Right forelimb (tissue), 1 donor: ENCODE measurements around the gene CHTF8.
A peak's percentile ranks its signal among the peaks of the same experiment; 100 is the strongest.
"Not testable (repeated sequence)": the region's sequence is repeated elsewhere in the genome, so short reads cannot be mapped to it uniquely, and the experiment has no call there.

Source experiments
- DNase-seq: peaks from one replicate; pipeline ENCODE4 v3.0.0-alpha.2; 2018

Gene CHTF8, protein sequence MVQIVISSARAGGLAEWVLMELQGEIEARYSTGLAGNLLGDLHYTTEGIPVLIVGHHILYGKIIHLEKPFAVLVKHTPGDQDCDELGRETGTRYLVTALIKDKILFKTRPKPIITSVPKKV

DNA sequence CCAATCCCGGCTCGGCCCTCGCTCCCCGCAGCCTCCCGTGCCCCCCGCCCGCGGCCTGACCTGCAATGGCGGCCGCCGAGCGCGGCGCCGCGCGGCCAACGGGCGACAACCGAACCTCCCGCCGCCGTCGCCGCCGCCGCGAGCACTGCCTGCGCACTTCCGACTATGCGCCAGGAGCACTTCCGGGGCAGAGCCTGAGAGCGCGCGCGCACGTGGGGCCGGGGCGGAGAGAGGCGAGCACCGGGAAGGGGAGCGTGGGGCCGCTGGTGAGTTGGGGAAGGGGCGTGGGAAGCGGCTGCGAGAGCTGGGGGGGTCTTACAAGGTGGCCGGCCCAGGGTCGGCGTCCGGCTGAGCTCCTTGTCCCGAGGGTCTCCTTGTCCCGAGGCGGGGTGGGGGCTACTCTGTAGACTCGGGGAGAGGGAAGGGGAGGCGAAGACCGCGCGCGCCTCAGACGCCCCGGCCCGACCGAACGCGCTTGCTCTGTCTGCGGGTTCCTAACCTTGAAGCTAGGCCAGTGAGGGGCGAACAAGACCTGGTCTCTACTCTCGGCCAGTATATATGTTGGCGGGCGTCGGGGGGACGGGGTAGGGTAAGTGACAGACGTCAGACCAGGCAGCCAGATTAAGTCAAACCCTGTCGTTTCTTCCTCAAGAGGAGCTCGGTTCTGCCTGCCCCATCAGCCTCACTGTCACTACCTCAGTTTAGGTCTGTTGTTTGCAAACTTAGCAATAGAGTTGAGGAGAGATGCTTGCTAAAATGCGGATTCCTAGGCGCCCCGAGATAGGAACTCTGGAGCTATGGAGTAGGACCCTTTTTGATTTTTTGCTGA is at the start of gene CHTF8, which contains the start of gene UTP4:
TSS of gene CHTF8 (minus strand) at position 165 of the 829 bp plus-strand sequence. CDS start 11,130 bp downstream, outside the sequence.
TSS of gene UTP4 (plus strand) at position 226 of the 829 bp plus-strand sequence. CDS start 811 bp downstream, outside the sequence.
- peak; percentile 93 for DNase-seq

DNA sequence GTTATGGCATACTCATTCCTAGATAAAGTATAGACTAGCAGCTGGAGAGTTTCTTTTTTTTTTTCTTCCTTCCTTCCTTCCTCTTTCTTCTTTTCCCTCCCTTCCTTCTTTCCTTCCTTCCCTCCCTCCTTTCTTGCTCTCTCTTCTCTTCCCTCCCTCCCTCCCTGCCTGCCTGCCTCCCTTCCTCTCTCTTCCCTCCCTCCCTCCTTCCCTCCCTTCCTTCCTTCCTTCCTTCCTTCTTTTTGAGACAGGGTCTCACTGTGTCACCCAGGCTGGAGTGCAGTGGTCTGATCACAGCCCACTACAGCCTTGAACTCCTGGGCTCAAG is 47.6 kb upstream of the CHTF8 start:
- DNase-seq, result no peak

DNA sequence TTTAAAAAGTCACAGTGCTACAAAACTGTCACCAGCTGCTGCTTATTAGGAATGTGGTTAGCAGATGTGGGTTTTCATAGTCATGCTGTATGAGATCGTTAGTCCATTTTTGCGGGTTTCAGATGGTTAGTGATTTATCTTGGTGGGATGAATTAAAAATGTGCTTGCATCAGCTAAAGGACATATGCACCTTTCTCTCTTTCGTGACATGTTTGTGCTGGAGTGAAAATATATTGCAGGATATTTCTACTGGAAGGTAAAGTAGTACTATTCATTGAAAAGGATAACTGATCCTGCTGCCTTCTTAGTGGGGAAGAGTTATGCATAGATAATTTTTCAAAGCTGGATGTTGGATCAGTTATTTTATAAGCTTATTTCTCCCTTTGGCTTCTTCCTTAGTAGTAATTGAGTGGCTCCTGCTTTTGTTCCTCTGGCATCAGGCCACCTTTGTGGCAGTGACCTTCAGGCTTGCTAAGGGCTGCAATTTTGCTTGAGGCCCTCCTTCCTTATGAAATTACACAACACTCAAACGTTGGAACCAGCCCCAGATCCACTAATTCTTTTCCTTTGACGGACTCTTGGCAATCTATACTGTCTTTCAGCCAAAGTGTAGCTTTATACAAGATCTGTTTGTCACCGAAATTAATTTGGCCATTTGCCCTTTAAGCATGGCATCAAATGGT is 47.1 kb upstream of the CHTF8 start:
- DNase-seq, result peak; percentile 68

DNA sequence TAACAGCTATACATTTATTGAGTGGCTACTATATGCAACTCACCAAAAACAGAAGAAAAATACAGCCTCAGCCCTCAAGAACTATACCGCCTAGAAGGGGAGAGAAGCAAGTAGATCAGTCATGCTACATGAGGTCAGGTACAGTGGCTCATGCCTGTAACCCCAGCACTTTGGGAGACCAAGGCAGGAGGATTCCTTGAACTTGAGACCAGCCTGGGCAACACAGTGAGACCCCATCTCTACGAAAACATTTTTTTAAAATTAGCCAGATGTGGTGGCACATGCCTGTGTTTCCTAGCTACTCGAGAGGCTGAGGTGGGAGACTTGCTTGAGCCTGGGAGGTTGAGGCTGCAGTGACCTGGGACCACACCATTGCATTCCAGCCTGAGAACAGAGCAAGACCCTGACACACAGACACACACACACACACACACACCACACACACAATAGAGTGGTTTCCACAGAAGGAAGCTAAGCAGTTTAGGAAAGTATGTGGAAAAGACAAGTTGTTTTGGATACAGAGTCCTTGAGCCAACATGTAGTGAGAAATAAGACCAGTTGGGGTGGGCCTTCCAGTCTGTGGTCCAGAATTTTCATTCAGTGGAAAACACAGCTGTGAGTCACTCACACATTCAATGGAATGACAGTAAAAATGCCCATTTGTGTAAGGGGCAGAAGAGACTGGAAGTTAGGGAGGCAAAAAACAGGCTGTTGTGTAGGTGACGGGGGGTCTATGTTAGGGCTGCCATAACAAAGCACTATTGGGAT is 43.8 kb upstream of the CHTF8 start:
- DNase-seq, result no peak

DNA sequence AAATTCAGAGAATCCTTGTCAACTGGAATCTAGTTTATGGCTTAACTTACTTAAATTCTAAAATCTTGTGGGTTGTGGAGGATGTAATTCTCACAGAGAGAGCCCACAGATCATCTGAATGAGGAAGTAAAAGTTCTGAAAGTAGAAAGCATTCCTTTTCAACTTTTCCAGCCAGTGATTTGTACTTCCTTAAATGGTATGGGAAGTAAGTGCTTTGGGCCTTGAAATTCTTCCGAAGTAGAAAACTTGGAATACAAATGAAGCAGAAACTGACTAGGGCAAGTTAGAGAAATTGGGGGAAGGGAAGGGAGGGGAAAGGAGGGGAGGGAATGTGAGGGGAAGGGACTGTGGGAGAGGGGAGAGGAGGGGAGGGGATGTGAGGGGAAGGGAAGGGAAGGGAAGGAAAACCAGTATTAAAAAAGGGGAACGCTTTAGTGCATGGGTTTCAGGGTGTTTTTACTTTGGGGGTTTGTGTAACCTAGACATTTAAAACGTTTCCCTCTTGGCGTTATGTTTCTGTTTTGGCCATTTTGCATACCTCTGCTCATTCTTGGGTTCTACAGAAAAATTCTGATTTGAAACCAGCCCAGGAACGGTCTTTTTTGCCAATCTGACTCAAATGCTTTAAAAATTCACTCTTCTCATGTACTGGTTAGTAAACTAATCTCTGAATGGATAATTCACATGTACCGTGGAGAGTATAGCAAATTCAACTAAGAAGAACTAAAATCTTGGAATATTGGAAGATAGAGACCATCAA is 39.1 kb upstream of the CHTF8 start:
- no peak for DNase-seq

DNA sequence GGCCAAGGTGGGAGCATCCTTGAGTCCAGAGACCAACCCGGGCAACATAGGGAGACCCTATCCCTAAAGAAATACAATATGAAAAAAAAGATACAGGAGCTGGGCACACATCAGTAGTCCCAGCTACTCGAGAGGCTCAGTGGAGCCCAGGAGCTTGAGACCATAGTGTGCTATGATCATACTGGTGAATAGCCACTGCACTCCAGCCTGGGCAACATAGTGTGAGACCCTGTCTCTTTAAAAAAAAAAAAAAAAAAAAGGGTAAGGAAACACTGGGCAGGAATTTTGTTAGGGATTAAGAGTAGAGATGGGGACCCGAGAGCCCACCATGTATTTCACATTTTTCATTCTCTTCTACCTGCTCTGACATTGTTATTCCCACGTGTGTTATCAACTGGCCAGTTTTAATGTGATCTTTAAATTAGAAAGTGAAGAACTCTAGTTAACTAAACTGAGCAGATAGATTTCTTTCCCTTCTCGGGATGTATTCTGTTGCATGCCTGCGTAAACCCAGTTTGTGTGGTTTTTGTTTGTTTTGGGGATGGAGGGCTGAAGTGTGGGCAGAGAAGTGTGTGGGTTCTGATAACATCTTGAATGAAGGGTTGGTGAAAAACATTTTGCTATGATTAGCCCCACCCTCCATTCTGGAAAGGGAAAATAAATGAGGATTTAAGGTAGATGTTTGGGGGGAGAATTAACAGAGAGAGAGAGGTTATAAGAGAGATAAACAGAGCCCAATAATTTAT is 37.4 kb upstream of the CHTF8 start:
- no peak for DNase-seq

DNA sequence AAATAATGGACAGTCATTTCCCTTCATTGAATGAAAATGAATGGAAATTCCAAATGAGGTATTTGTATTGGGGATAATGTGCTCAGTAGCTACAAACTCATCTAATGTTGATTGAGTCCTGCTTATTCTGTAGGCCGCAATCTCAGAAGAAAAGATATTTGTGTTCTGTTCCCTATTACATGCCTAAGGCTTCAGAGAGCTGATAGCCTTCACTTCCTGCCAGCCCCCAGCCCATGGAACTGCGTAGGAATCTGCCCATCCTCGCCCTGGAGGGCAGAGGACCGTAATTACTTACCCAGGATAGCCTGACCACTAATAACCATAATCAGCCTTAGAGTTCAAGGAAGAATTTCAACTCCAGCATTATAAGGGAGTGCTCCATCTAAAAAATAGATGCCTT is 36.7 kb upstream of the CHTF8 start:
- DNase-seq, result no peak

DNA sequence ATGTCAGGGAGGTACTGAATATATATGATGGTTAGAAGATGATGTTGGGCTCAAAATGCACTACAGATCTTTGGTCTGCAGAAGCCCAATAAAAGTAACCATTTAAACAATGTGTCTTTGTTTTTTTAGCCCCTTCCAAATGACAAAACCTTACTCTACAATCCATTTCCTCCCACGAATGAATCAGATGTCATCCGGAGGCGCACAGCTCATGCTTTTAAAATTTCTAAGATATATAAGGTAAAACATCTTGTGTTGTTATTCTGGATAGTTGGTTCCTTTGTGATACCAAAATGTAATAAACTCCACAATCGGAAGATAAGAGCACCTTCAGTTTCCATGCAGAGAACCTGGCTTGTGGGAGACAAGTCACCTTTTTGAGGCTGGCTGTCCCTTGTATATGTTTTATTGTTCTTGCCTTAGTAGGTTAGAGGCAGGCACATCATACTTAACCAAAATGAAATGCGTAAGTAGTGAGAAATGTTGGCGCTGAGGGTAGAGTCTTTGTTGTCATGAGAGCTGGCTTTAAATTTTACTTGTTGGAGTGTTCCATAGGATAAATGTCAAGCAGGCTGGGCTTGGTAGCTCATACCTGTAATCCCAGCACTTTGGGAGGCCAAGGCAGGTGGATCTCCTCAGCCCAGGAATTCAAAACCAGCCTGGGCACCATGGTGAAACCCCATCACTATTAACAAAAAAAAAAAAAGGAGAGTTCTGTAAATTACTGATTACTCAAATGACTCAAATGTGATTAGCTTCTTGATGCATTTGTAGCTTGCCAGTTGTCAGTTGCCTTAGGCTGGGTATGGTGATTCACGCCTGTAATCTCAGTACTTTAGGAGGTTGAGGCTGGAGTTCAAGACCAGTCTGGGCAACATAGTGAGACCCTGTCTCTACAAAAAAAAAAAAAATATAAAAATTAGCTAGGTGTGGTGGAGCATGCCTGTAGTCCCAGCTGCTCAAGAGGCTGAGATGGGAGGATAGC is 34.9 kb upstream of the CHTF8 start:
- DNase-seq, result no peak

DNA sequence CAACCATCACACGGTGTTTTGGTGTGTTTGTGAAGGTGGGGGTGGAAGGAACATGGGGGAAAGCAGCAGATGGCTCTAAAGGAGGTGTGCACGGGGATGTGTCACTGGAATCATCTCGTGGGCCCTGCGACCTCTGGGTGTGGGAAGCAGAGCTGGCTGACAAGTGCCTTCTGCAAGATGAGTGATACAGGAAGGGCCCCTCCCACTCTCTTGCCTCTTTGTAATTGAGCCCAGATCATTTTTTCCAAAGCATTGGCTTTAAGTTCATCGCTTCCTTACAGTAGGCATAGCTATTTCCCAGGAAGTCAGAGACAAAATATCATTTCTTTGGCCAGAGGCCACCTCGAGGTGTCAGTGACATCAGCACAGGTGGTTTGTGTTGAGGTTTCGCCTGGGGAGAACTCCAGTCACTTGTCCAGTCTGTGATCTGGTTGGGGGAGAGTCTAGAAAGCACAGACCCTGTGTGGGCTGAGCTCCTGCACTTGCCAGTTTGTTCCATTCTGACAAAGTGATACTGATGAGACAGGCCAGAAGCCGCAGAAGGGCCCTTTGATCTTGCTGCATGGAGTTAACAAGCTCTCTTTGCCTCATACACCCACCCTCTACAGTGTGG is 33.9 kb upstream of the CHTF8 start:
- DNase-seq, result no peak

DNA sequence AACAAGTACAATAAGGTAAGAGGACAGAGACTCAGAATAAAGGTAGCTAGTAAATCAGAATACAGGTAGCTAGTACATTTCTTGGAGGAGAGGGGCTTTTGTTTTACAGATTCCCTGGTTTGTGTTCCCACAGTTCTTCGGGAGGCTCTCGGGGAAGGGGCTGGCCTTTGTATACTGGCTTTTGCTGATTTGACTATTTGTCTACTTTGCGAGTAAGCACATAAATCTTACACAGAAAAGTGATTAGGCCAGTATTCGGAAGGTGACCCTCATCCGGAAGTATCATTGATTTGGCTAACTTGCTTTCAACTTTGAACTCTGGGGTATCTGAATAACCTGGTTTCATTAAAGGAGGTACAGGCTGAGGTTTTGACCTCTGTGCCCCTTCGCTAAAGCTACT is 33.2 kb upstream of the CHTF8 start:
- no peak for DNase-seq

DNA sequence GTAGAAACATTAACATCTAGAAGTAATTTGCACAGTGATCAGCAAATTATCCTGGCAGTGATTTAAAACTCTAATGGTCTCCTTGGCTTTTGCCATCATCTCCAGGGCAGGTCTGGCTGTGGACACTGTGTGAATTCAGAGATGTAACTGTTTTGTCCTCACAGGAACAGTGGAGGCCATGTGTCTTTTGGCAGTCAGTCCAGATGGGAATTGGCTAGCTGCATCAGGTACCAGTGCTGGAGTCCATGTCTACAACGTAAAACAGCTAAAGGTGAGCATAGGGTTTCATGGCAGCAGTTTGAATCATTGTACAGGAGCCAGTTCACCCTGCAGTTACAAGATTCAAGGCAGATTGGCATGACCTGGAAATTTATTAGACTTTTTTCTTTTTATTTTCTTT is 27.8 kb upstream of the CHTF8 start:
- no peak for DNase-seq

DNA sequence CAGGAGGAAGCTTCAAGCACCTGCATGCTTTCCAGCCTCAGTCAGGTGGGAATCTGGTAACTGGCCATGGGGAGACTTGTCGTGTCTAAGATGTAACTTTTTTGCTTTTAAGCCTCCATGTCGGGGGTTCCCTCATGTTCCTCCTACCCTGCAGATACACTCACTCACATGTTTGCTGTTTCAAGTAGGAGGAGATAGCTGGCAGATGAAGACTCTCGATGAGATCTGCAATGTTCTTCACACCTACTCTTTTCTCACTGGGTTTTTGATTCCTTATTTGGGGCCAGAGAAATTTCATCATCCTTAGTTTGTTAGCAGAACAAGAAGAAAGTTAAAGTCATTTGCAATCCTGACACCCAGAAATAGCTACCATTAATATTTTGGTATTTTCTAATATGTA is 24.8 kb upstream of the CHTF8 start:
- no peak for DNase-seq

DNA sequence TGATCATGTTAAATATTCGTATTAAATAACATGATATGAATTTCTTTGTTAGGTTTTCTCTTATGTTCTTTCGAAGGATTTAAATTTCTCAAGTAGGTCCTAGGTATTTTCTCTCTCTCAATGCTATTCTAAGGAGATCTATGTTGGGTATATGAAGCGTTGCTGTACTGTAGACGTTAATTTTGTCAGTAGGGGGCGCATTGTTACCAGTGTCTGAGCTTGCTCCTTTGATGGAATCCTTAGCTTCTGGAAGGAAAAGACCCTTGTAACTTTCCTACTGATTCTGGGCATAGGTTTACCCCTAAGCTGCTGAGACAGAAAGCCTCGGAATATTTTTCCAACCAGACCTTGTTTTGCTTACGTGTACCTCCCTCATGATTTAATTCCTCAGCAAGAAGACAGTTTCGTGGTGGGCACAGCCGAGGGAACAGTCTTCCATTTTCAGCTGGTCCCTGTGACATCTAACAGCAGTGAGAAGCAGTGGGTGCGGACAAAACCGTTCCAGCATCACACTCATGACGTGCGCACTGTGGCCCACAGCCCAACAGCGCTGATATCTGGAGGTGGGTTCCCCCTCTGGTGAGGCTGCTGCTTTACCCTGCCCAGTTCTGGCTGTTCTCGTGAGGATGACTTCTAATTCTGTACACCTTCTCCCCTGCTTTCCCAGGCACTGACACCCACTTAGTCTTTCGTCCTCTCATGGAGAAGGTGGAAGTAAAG is 17.9 kb upstream of the CHTF8 start:
- peak; percentile 54 for DNase-seq

DNA sequence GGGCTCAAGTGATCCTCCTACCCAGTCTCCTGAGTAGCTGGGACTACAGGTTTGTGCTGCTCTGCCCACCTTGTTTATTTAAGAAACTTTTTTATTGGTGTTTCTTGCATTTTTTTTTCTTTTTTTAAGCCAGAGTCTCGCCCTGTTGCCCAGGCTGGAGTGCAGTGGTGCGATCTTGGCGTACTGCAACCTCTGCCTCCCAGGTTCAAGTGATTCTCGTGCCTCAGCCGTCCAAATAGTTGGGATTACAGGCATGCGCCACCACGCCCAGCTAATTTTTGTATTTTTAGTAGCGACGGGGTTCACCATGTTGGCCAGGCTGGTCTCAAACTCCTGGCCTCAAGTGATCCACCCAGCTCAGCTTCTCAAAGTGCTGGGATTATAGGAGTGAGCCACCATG is 17.2 kb upstream of the CHTF8 start:
- not testable (repeated sequence) for DNase-seq

DNA sequence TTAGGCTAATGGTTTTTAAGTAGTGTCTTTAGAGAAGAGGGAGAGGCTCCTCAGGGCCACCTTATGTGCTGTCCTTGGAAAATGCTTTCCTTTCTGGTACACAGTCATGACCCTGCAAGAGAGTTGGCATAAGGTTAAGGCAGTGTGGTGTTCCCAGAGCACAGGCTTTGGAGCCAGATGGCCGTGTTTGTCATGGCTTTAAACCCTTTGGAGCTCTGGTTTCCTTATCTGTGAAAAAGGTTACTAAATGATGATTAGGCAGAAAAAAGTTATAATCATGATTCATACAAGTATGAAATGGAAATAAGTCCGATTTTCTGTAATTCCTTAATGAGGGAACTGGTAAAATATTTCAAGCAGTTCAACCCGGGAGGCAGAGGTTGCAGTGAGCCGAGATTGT is 13.3 kb upstream of the CHTF8 start:
- no peak for DNase-seq

DNA sequence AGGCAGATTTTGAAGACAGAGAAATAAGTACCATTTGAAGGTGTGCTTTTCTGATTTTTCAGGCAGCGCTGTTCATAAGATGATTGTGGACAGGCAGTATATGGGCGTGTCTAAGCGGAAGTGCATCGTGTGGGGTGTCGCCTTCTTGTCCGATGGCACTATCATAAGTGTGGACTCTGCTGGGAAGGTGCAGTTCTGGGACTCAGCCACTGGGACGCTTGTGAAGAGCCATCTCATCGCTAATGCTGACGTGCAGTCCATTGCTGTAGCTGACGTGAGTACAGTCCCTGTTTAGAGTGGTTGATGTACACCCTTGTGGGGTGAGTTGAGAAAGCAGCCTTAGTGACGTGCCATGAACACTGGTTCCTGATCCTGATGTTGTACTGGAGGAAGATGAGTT is 10.7 kb upstream of the CHTF8 start:
- DNase-seq, result no peak

DNA sequence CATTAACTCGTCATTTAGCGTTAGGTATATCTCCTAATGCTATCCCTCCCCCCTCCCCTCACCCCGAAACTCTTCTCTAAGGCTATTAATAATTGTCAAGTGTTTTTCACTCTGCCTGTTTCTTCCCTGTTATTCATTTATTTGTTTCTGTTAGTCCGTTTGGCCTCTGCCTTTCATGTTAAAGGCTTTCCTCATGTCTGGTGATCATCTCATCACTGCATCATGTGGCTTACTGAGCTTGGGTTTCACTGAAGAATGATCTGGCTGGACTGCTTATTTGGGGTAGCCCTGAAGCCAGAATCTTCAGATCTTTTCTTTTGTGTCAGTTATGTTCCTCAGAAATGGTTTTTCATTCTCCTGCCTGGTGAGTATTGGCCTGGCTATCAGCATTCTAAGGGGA is 9.5 kb upstream of the CHTF8 start:
- DNase-seq, result no peak

DNA sequence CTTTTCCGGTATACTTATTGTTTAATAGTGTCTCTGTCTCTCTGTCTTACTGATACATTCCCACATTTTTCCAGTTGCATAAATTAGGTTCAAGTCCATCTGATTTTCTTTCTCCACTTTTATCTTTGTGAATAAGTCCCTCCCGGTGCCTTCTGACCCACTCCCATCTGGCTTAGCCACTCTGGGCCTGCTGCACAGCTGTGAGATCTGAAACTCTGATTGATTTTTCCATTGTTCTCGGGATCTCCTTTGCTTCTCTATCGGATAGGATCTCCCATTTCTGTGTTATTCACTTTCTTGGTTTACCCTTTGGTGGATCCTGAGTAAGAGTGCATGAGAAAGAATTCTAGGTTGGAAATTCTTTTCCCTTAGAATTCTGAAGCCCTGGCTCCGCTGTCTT is 8.6 kb upstream of the CHTF8 start:
- DNase-seq, result no peak

DNA sequence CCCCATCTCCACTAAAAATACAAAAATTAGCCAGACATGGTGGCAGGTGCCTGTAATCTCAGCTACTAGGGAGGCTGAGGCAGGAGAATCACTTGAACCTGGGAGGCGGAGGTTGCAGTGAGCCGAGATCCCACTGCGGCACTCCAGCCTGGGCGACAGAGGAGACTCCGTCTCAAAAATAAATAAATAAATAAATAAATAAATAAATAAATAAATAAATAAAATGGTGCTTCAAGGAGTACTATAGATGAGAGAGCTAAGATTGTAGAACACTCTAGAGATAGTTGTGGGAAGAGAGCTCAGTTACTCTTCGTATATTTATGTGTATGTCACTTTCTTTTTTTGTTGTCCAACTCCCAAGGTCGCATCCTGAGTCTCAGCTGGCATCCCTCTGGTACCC is 7.1 kb upstream of the CHTF8 start:
- not testable (repeated sequence) for DNase-seq
